WTC11 (cell line): ENCODE results near the gene DAW1.

ENCODE experiments used
- ARID4B ChIP-seq: sonication (generic); formaldehyde crosslinking; IDR thresholded peaks from 2 replicates; pipeline ENCODE4 v1.8.0; 2023; ENCODE audit warnings: missing genetic modification reagents, mild to moderate bottlenecking, borderline replicate concordance
- ATF2 ChIP-seq: sonication (generic); formaldehyde crosslinking; IDR thresholded peaks from 2 replicates; pipeline ENCODE4 v1.8.1; 2022; ENCODE audit warnings: low read depth, missing genetic modification reagents, borderline replicate concordance
- CREB1 ChIP-seq: sonication (generic); formaldehyde crosslinking; IDR thresholded peaks from 2 replicates; pipeline ENCODE4 v1.8.0; 2023; ENCODE audit warnings: mild to moderate bottlenecking, missing genetic modification reagents
- CTCF ChIP-seq: fragments of 200-600 bp; IDR thresholded peaks from 2 replicates; pipeline ENCODE4 v1.8.0; 2022; ENCODE audit warnings: antibody characterized with exemption
- ELF4 ChIP-seq: sonication (generic); formaldehyde crosslinking; IDR thresholded peaks from 2 replicates; pipeline ENCODE4 v1.8.1; 2022; ENCODE audit warnings: low read depth, mild to moderate bottlenecking, moderate library complexity, missing genetic modification reagents
- FOXP1 ChIP-seq: sonication (generic); formaldehyde crosslinking; IDR thresholded peaks from 2 replicates; pipeline ENCODE4 v1.8.0; 2022; ENCODE audit warnings: missing genetic modification reagents, mild to moderate bottlenecking, moderate library complexity, borderline replicate concordance
- MAX ChIP-seq: sonication (generic); formaldehyde crosslinking; IDR thresholded peaks from 2 replicates; pipeline ENCODE4 v1.8.0; 2022; ENCODE audit warnings: mild to moderate bottlenecking, missing genetic modification reagents
- NFYB ChIP-seq: sonication (generic); formaldehyde crosslinking; conservative IDR thresholded peaks from 2 replicates; pipeline ENCODE4 v1.8.0; 2022; ENCODE audit warnings: low read depth, missing genetic modification reagents
- TCF7 ChIP-seq: sonication (generic); formaldehyde crosslinking; IDR thresholded peaks from 2 replicates; pipeline ENCODE4 v1.8.0; 2022; ENCODE audit warnings: mild to moderate bottlenecking, low read depth, missing genetic modification reagents, moderate library complexity
- USF2 ChIP-seq: sonication (generic); formaldehyde crosslinking; IDR thresholded peaks from 2 replicates; pipeline ENCODE4 v1.8.1; 2023; ENCODE audit warnings: mild to moderate bottlenecking, missing genetic modification reagents, moderate library complexity
- ZBTB21 ChIP-seq: sonication (generic); formaldehyde crosslinking; IDR thresholded peaks from 2 replicates; pipeline ENCODE4 v1.8.1; 2023; ENCODE audit warnings: mild to moderate bottlenecking, missing genetic modification reagents, borderline replicate concordance
- ZNF263 ChIP-seq: sonication (generic); formaldehyde crosslinking; IDR thresholded peaks from 2 replicates; pipeline ENCODE4 v1.8.1; 2022; ENCODE audit warnings: low read depth, mild to moderate bottlenecking, moderate library complexity, missing genetic modification reagents
- ZNF281 ChIP-seq: sonication (generic); formaldehyde crosslinking; IDR thresholded peaks from 2 replicates; pipeline ENCODE4 v1.8.0; 2023; ENCODE audit warnings: mild to moderate bottlenecking, missing genetic modification reagents
- ZNF512 ChIP-seq: sonication (generic); formaldehyde crosslinking; IDR thresholded peaks from 2 replicates; pipeline ENCODE4 v1.8.1; 2022; ENCODE audit warnings: missing genetic modification reagents, borderline replicate concordance

GRCh38 chr2:227932001-227932400 is 60.6 kb downstream of the DAW1 start:
- no peak for TF ChIP-seq CTCF
- TF ChIP-seq ZNF512 (CRISPR knock-in tag), result no peak
- TF ChIP-seq ZNF281 (CRISPR knock-in tag), result no peak
- no peak for TF ChIP-seq CREB1
- TF ChIP-seq ZBTB21 (CRISPR knock-in tag), result no peak
- no peak for TF ChIP-seq ELF4 (CRISPR knock-in tag)
- TF ChIP-seq MAX (CRISPR knock-in tag), result no peak
- TF ChIP-seq USF2 (CRISPR knock-in tag), result no peak
- TF ChIP-seq ZNF263 (CRISPR knock-in tag), result no peak
- TF ChIP-seq NFYB (CRISPR knock-in tag), result no peak
- no peak for TF ChIP-seq TCF7 (CRISPR knock-in tag)
- no peak for TF ChIP-seq ATF2 (CRISPR knock-in tag)
- no peak for TF ChIP-seq FOXP1 (CRISPR knock-in tag)
- no peak for TF ChIP-seq ARID4B (CRISPR knock-in tag)
